ENCODE results near the gene ADAMTSL1. TPM values are rescaled to one million over a fixed set of nuclear protein-coding genes. Genes with fewer than 3 reads are reported as not detected.

Gene ADAMTSL1
- total and polyA plus RNA-seq, 12 donors = 0.37 to 5.2 (median 1.9) TPM

DNA sequence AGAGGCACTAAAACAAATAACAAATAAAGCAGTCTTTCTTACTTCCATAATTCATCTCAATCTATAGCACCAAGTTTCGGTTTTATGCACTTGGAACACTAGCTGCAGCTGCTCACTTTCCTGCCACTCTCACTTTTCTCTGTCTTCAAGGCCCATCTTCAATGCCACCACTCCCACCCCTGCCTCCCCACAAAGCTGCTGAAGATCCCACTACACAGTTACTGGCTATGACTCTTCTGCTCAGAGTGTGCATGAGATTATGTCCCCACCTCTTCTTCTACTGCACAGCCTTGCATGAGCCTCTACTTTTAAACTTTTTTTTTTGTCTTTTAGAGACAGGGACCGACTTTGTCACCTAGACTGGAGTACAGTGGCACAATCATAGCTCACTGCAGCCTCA, 481.7 kb downstream of the ADAMTSL1 start:
- no peaks in the 10 kb centered on the region for H3K9me3 ChIP-seq
- intact Hi-C loops (cut with DNase I) = no loop called here
- H3K4me3 ChIP-seq = no peak overlapping the region
- no peaks in the 10 kb centered on the region for H3K36me3 ChIP-seq
- ATAC-seq (no peak), DNase-seq (no peak)
- no peak for TF ChIP-seq CTCF (IDR thresholded peaks at IDR 0.05)
- WGBS, 2 donors = 85 to 89% methylated on average over 2 of the region's 2 CpGs
- no peak overlapping the region for H3K27ac ChIP-seq
- no peaks in the 10 kb centered on the region for H3K4me1 ChIP-seq
- no peaks in the 10 kb centered on the region for H3K27me3 ChIP-seq

Small RNA genes lying within 50 kb of the gene (microRNA-seq; reads per million reads assigned to microRNA genes)
- gene MIR3152 = 0 reads per million in 2 donors
